Endothelial cell (in vitro differentiated cells): ENCODE results near the gene RHOJ. TPM values are rescaled to one million over a fixed set of nuclear protein-coding genes. Genes with fewer than 3 reads are reported as not detected.
A peak's percentile ranks its signal among the peaks of the same experiment; 100 is the strongest.
"Not testable (repeated sequence)": the region's sequence is repeated elsewhere in the genome, so short reads cannot be mapped to it uniquely, and the experiment has no call there.

ENCODE experiments used
- DNase-seq: peaks from one replicate; pipeline ENCODE4 v3.0.0; 2021; ENCODE audit warnings: low spot score
- H3K27ac Mint-ChIP-seq: one replicate; pipeline ENCODE4 v1.8.0; 2021; ENCODE audit warnings: mixed read lengths, inconsistent platforms; ENCODE audit not compliant: unreplicated experiment
- H3K27me3 Mint-ChIP-seq: one replicate; pipeline ENCODE4 v1.8.0; 2021; ENCODE audit warnings: mild to moderate bottlenecking, moderate library complexity, mixed read lengths, inconsistent platforms; ENCODE audit not compliant: unreplicated experiment
- H3K36me3 Mint-ChIP-seq: one replicate; pipeline ENCODE4 v1.8.0; 2021; ENCODE audit warnings: mild to moderate bottlenecking, low read depth, mixed read lengths, inconsistent platforms; ENCODE audit not compliant: unreplicated experiment
- H3K4me1 Mint-ChIP-seq: one replicate; pipeline ENCODE4 v1.8.0; 2021; ENCODE audit warnings: mild to moderate bottlenecking, mixed read lengths, inconsistent platforms; ENCODE audit not compliant: unreplicated experiment
- H3K4me3 Mint-ChIP-seq: one replicate; pipeline ENCODE4 v1.8.0; 2021; ENCODE audit warnings: mild to moderate bottlenecking, mixed read lengths, inconsistent platforms; ENCODE audit not compliant: unreplicated experiment
- H3K9me3 Mint-ChIP-seq: one replicate; pipeline ENCODE4 v1.8.0; 2021; ENCODE audit warnings: mixed read lengths, inconsistent platforms; ENCODE audit not compliant: unreplicated experiment
- CTCF ChIP-seq: fragments of 200-600 bp; sonication (generic); IDR thresholded peaks from one replicate; pipeline ENCODE4 v1.5.0; 2021; ENCODE audit warnings: antibody characterized with exemption; ENCODE audit not compliant: unreplicated experiment
- long read RNA-seq: library from polyadenylated mRNA; unstranded; transcript quantifications from one replicate; pipeline ENCODE4 v2.0.0, GENCODE V29; 2020; ENCODE audit not compliant: unreplicated experiment
- total RNA-seq: library from RNA; stranded (reverse); fragmentation: NEBNext Ultra II Directional; extraction: Animal tissue kit (Norgen Biotek cat#: 25700); gene quantifications from one replicate; pipeline ENCODE4 v1.2.1, GENCODE V29; 2021; ENCODE audit not compliant: unreplicated experiment

The RHOJ gene
- 266 TPM for total RNA-seq
- long read RNA-seq, transcript RHOJ-201 (5 exons, 3,302 nt): major isoform, 31 of 37 reads
- long read RNA-seq, partial matches to known transcripts: 0 of 37 reads
- long read RNA-seq, other reads (novel, unspliced or antisense): 6 of 37 reads

- Mint-ChIP-seq H3K36me3 (peaks cover 4% of the 10 kb centered on the region), H3K27ac (no peak within 1 kb of the TSS), H3K9me3 (no peaks in the 10 kb centered on the region), H3K27me3 (no peaks in the 10 kb centered on the region), H3K4me1 (peaks cover 23% of the 10 kb centered on the region), H3K4me3 (no peak within 1 kb of the TSS)
- DNase-seq: peak; percentile 33
- TF ChIP-seq CTCF: no peak
Observed at GRCh38 chr14:63204407-63205043, at the start of gene RHOJ. RHOJ (plus strand) TSS chr14:63204443; CDS start chr14:63204870, 427 bp downstream.

DNA sequence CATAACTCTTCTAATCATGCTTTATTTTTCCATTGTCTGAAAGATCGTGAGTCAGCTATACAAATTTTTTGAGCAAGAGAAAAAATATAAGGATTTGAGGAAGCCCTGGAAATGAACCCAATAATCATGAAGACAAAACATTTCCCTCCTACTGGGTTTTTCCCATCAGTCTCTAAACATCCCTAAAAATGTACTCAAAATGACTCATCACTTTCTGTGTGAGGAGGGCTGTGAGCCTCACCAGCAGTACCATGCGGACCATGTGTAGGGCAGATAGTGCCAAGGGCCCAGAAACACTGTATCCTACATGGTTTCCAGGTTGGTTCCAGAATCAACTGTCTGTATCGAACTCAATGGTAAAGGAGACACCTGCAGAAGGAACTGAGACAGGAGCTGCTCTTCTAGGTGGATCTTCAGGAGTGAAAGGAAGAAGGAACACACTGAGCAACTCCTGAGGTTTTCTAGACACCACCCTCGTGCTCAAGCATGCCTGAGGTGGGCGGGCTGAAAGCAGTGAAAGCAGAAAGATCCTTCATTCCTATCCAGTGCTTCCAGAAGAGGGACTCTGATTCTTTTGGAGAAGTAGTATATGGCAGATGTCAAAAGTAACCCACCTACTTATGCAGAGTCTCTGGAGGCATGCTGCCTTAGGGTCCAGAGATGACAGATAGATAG, 48.6 kb upstream of the RHOJ start:
- H3K27ac Mint-ChIP-seq: no peak overlapping the region
- TF ChIP-seq CTCF: no peak
- no peaks in the 10 kb centered on the region for H3K4me1 Mint-ChIP-seq
- H3K36me3 Mint-ChIP-seq: no peaks in the 10 kb centered on the region
- H3K27me3 Mint-ChIP-seq: no peaks in the 10 kb centered on the region
- H3K9me3 Mint-ChIP-seq: no peaks in the 10 kb centered on the region
- no peak overlapping the region for H3K4me3 Mint-ChIP-seq
- DNase-seq: no peak

DNA sequence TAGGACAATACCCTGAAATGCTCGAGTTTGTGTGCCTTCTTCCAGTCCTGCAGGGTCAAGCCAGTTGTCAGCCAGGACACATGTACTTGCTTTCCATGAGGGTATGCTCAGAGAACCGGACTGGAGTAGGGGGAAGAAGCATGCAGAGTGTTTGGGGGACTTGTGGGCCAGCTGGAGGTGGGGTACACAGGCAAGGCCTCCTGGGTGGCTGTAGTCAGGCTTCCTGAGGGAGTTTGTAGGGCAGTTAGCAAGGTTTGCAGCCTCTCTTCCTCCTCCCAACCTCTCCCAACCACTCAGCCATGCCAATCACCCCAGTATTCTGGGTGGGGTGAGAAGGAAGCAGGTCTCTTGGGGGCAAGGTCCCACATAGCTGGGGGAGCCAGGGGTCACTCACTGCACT, 47.0 kb upstream of the RHOJ start:
- no peak overlapping the region for H3K4me3 Mint-ChIP-seq
- TF ChIP-seq CTCF: no peak
- no peaks in the 10 kb centered on the region for H3K27me3 Mint-ChIP-seq

DNA sequence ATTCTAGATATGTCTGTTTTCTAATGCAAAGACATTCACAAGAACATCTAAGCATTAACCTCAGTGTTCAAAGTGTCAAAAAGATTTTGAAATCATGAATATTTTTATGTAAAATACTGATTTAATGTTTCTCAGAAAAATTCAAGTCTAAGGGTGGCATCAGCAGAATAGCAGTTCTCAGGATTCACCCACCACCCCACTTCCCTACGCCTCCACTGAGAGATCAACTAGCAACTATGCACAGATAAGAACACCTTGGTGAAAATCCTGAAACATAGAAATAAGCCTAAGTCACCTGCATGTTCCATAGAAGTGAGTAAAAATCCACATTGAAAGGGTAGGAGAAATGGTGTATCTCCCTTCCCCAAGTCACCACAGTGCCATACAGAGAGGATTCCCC, 40.9 kb upstream of the RHOJ start:
- DNase-seq: no peak
- Mint-ChIP-seq H3K27ac (no peak overlapping the region), H3K9me3 (no peaks in the 10 kb centered on the region), H3K4me3 (no peak overlapping the region), H3K27me3 (no peaks in the 10 kb centered on the region), H3K36me3 (peaks cover 11% of the 10 kb centered on the region), H3K4me1 (no peaks in the 10 kb centered on the region)
- no peak for TF ChIP-seq CTCF

More for the DNA sequence above, 47.0 kb upstream of the RHOJ start:
- no peak overlapping the region for H3K27ac Mint-ChIP-seq
- H3K4me1 Mint-ChIP-seq: no peaks in the 10 kb centered on the region
- H3K36me3 Mint-ChIP-seq: no peaks in the 10 kb centered on the region
- no peaks in the 10 kb centered on the region for H3K9me3 Mint-ChIP-seq
- DNase-seq: no peak

GRCh38 chr14:63164108-63164683, 40.0 kb upstream of the RHOJ start:
- DNase-seq: no peak
- peaks cover 11% of the 10 kb centered on the region for H3K36me3 Mint-ChIP-seq
- no peak for TF ChIP-seq CTCF
- H3K4me3 Mint-ChIP-seq: no peak overlapping the region
- H3K27me3 Mint-ChIP-seq: no peaks in the 10 kb centered on the region
- no peaks in the 10 kb centered on the region for H3K9me3 Mint-ChIP-seq
- no peaks in the 10 kb centered on the region for H3K4me1 Mint-ChIP-seq
- H3K27ac Mint-ChIP-seq: no peak overlapping the region

DNA sequence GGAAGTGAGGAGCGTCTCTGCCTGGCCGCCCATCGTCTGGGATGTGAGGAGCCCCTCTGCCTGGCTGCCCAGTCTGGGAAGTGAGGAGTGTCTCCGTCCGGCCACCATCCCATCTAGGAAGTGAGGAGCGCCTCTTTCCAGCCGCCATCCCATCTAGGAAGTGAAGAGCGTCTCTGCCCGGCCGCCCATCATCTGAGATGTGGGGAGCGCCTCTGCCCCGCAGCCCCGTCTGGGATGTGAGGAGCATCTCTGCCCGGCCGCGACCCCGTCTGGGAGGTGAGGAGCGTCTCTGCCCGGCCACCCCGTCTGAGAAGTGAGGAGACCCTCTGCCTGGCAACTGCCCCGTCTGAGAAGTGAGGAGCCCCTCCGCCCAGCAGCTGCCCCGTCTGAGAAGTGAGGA, 39.0 kb upstream of the RHOJ start:
- not testable (repeated sequence) for H3K9me3 Mint-ChIP-seq, H3K4me3 Mint-ChIP-seq, H3K27ac Mint-ChIP-seq, DNase-seq, H3K27me3 Mint-ChIP-seq, H3K4me1 Mint-ChIP-seq
- peaks cover 11% of the 10 kb centered on the region for H3K36me3 Mint-ChIP-seq
